HepG2 (cell line): Measurements from ENCODE around the gene PPARA. TPM values are rescaled to one million over a fixed set of nuclear protein-coding genes. Genes with fewer than 3 reads are reported as not detected.
A peak's percentile ranks its signal among the peaks of the same experiment; 100 is the strongest.

Experiments
- JARID2 ChIP-seq: sonication (generic); formaldehyde crosslinking; IDR thresholded peaks from 2 replicates; pipeline ENCODE4 v1.8.1; 2023; ENCODE audit warnings: missing genetic modification reagents, inconsistent platforms; ENCODE audit not compliant: insufficient replicate concordance
- MAFG ChIP-seq: sonication (generic); formaldehyde crosslinking; IDR thresholded peaks from 2 replicates; pipeline ENCODE4 v1.5.1; 2020; ENCODE audit warnings: mild to moderate bottlenecking, missing genetic modification reagents
- NR2F6 ChIP-seq, 2 experiments: IDR thresholded peaks; 2 replicates each; pipeline ENCODE4 v1.6.1; 2016; ENCODE audit warnings: antibody characterized with exemption in 1 of 2, mild to moderate bottlenecking in 1 of 2
- POLR2G ChIP-seq: fragments of 200-400 bp; formaldehyde crosslinking; IDR thresholded peaks from 2 replicates; pipeline ENCODE4 v1.6.1; 2018; ENCODE audit warnings: mild to moderate bottlenecking, low read depth, low read length, moderate library complexity
- STAT5B ChIP-seq: sonication (generic); formaldehyde crosslinking; IDR thresholded peaks from 2 replicates; pipeline ENCODE4 v1.4.0; 2020; ENCODE audit warnings: missing genetic modification reagents
- TFAP4 ChIP-seq: sonication (generic); IDR thresholded peaks from 2 replicates; pipeline ENCODE4 v1.6.1; 2016; ENCODE audit warnings: low read depth, borderline replicate concordance
- ZC3H13 ChIP-seq: sonication (generic); formaldehyde crosslinking; IDR thresholded peaks from 2 replicates; pipeline ENCODE4 v1.8.1; 2023; ENCODE audit warnings: mild to moderate bottlenecking, missing genetic modification reagents, moderate library complexity
- ZFP37 ChIP-seq: sonication (generic); formaldehyde crosslinking; IDR thresholded peaks from 2 replicates; pipeline ENCODE4 v1.4.0; 2020; ENCODE audit warnings: missing genetic modification reagents, borderline replicate concordance
- ZNF260 ChIP-seq: sonication (generic); formaldehyde crosslinking; IDR thresholded peaks from 2 replicates; pipeline ENCODE4 v1.4.0; 2020; ENCODE audit warnings: missing genetic modification reagents, low read depth, mild to moderate bottlenecking, borderline replicate concordance
- ZNF34 ChIP-seq: sonication (generic); formaldehyde crosslinking; IDR thresholded peaks from 2 replicates; pipeline ENCODE4 v1.4.0; 2020; ENCODE audit warnings: mild to moderate bottlenecking, missing genetic modification reagents, borderline replicate concordance
- ZNF720 ChIP-seq: sonication (generic); formaldehyde crosslinking; IDR thresholded peaks from 2 replicates; pipeline ENCODE4 v1.4.0; 2020; ENCODE audit warnings: missing genetic modification reagents
- ZNF788 ChIP-seq: sonication (generic); formaldehyde crosslinking; IDR thresholded peaks from 2 replicates; pipeline ENCODE4 v1.5.0; 2020; ENCODE audit warnings: mild to moderate bottlenecking, missing genetic modification reagents, borderline replicate concordance
- ZNF839 ChIP-seq: sonication (generic); formaldehyde crosslinking; IDR thresholded peaks from 2 replicates; pipeline ENCODE4 v1.4.0; 2020; ENCODE audit warnings: missing genetic modification reagents, mild to moderate bottlenecking, borderline replicate concordance
- ZZZ3 ChIP-seq: sonication (generic); formaldehyde crosslinking; IDR thresholded peaks from 2 replicates; pipeline ENCODE4 v1.4.0; 2020; ENCODE audit warnings: missing genetic modification reagents, mild to moderate bottlenecking, borderline replicate concordance
- polyA plus RNA-seq, 8 experiments: library from polyadenylated mRNA; depleted of rRNA in 3 of 8; stranded (reverse) in 7 of 8; unstranded in 1 of 8; fragments of >200 nt; fragmentation: Illumina TruSeq in 4 of 8; extraction: Trizol in 4 of 8; gene quantifications; 2 replicates each; pipeline versions ENCODE4 v1.2.1 to v1.2.3, GENCODE V29; 2011 to 2016; ENCODE audit warnings: low read depth in 4 of 8, missing spikeins in 1 of 8, mixed read lengths in 1 of 8; ENCODE audit not compliant: insufficient read depth in 1 of 8
- total RNA-seq, 5 experiments: library from RNA; depleted of rRNA; stranded (reverse); fragments of >200 nt; fragmentation: Illumina TruSeq; extraction: Trizol; gene quantifications; 2 replicates each; pipeline ENCODE4 v1.2.3, GENCODE V29; 2016; ENCODE audit warnings: low read depth in 1 of 5
- TF ChIP-seq, protein P1 (sequence below): sonication (generic); formaldehyde crosslinking; IDR thresholded peaks from 2 replicates; pipeline ENCODE4 v1.4.0; 2020; ENCODE audit warnings: mild to moderate bottlenecking, missing genetic modification reagents
- TF ChIP-seq, protein P2 (sequence below): IDR thresholded peaks from 2 replicates; pipeline ENCODE4 v1.6.1; 2016; ENCODE audit warnings: low read depth, missing genetic modification reagents, missing compliant biosample characterization
- TF ChIP-seq, protein P3 (sequence below): sonication (generic); formaldehyde crosslinking; IDR thresholded peaks from 2 replicates; pipeline ENCODE4 v1.5.1; 2020; ENCODE audit warnings: mild to moderate bottlenecking, moderate library complexity, missing genetic modification reagents
- TF ChIP-seq, protein P4 (sequence below): sonication (generic); formaldehyde crosslinking; IDR thresholded peaks from 2 replicates; pipeline ENCODE4 v1.8.1; 2023; ENCODE audit warnings: mild to moderate bottlenecking, inconsistent platforms, moderate library complexity, missing genetic modification reagents, borderline replicate concordance

The PPARA gene
- total and polyA plus RNA-seq, 2 of the 13 experiments (the other 11 are each of a cell fraction or from before 2014, with no cell fraction given), result 18.2 to 24.7 TPM

GRCh38 chr22:46148816-46149511 lies 1.4 kb upstream of the PPARA start (continued):
- TF ChIP-seq, protein P1, sequence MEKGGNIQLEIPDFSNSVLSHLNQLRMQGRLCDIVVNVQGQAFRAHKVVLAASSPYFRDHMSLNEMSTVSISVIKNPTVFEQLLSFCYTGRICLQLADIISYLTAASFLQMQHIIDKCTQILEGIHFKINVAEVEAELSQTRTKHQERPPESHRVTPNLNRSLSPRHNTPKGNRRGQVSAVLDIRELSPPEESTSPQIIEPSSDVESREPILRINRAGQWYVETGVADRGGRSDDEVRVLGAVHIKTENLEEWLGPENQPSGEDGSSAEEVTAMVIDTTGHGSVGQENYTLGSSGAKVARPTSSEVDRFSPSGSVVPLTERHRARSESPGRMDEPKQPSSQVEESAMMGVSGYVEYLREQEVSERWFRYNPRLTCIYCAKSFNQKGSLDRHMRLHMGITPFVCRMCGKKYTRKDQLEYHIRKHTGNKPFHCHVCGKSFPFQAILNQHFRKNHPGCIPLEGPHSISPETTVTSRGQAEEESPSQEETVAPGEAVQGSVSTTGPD, result no peak
- TF ChIP-seq ZNF34 (CRISPR knock-in tag) (no peak), ZFP37 (CRISPR knock-in tag) (no peak), POLR2G (no peak), ZNF720 (CRISPR knock-in tag) (no peak), ZZZ3 (CRISPR knock-in tag) (0 out of 2 replicates have a peak, but pooled peaks have one; percentile 49), ZNF839 (0 out of 2 replicates have a peak, but pooled peaks have one; percentile 4), TFAP4 (0 out of 2 replicates have a peak, but pooled peaks have one; percentile 21), STAT5B (CRISPR knock-in tag) (no peak), NR2F6 (IDR thresholded peaks at IDR 0.05) (peak; percentile 28; the same call in 1 of the 2 replicates), NR2F6 (CRISPR knock-in tag; IDR thresholded peaks at IDR 0.05) (peak; percentile 37; the same call in 1 of the 2 replicates), ZNF788 (CRISPR knock-in tag) (peak; percentile 16; the same call in 1 of the 2 replicates), ZC3H13 (CRISPR knock-in tag) (no peak), ZNF260 (CRISPR knock-in tag) (no peak), JARID2 (CRISPR knock-in tag) (no peak), MAFG (no peak)
- TF ChIP-seq, protein P2, sequence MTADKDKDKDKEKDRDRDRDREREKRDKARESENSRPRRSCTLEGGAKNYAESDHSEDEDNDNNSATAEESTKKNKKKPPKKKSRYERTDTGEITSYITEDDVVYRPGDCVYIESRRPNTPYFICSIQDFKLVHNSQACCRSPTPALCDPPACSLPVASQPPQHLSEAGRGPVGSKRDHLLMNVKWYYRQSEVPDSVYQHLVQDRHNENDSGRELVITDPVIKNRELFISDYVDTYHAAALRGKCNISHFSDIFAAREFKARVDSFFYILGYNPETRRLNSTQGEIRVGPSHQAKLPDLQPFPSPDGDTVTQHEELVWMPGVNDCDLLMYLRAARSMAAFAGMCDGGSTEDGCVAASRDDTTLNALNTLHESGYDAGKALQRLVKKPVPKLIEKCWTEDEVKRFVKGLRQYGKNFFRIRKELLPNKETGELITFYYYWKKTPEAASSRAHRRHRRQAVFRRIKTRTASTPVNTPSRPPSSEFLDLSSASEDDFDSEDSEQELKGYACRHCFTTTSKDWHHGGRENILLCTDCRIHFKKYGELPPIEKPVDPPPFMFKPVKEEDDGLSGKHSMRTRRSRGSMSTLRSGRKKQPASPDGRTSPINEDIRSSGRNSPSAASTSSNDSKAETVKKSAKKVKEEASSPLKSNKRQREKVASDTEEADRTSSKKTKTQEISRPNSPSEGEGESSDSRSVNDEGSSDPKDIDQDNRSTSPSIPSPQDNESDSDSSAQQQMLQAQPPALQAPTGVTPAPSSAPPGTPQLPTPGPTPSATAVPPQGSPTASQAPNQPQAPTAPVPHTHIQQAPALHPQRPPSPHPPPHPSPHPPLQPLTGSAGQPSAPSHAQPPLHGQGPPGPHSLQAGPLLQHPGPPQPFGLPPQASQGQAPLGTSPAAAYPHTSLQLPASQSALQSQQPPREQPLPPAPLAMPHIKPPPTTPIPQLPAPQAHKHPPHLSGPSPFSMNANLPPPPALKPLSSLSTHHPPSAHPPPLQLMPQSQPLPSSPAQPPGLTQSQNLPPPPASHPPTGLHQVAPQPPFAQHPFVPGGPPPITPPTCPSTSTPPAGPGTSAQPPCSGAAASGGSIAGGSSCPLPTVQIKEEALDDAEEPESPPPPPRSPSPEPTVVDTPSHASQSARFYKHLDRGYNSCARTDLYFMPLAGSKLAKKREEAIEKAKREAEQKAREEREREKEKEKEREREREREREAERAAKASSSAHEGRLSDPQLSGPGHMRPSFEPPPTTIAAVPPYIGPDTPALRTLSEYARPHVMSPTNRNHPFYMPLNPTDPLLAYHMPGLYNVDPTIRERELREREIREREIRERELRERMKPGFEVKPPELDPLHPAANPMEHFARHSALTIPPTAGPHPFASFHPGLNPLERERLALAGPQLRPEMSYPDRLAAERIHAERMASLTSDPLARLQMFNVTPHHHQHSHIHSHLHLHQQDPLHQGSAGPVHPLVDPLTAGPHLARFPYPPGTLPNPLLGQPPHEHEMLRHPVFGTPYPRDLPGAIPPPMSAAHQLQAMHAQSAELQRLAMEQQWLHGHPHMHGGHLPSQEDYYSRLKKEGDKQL (CRISPR knock-in tag), result no peak
- TF ChIP-seq, protein P3, sequence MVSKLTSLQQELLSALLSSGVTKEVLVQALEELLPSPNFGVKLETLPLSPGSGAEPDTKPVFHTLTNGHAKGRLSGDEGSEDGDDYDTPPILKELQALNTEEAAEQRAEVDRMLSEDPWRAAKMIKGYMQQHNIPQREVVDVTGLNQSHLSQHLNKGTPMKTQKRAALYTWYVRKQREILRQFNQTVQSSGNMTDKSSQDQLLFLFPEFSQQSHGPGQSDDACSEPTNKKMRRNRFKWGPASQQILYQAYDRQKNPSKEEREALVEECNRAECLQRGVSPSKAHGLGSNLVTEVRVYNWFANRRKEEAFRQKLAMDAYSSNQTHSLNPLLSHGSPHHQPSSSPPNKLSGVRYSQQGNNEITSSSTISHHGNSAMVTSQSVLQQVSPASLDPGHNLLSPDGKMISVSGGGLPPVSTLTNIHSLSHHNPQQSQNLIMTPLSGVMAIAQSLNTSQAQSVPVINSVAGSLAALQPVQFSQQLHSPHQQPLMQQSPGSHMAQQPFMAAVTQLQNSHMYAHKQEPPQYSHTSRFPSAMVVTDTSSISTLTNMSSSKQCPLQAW, result peak; percentile 6; the same call in 1 of the 2 replicates
- TF ChIP-seq, protein P4, sequence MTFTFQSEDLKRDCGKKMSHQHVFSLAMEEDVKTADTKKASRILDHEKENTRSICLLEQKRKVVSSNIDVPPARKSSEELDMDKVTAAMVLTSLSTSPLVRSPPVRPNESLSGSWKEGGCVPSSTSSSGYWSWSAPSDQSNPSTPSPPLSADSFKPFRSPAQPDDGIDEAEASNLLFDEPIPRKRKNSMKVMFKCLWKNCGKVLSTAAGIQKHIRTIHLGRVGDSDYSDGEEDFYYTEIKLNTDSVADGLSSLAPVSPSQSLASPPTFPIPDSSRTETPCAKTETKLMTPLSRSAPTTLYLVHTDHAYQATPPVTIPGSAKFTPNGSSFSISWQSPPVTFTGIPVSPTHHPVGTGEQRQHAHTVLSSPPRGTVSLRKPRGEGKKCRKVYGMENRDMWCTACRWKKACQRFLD, result no peak
